H1 (cell line): ENCODE results near the gene GMPR2. TPM values are rescaled to one million over a fixed set of nuclear protein-coding genes. Genes with fewer than 3 reads are reported as not detected.

ENCODE experiments used
- BACH1 ChIP-seq: IDR thresholded peaks from 2 replicates; pipeline ENCODE4 v1.6.1; 2012; ENCODE audit warnings: low read length, improper control_type of control experiment
- BCL11A ChIP-seq, 2 experiments: IDR thresholded peaks; one replicate each; pipeline ENCODE4 v1.6.1; 2011; ENCODE audit warnings: low read depth in 2 of 2, low read length in 2 of 2, mild to moderate bottlenecking in 2 of 2
- CBX8 ChIP-seq: fragments of 300-800, 300-1000 bp; sonication (generic); IDR thresholded peaks from 2 replicates; pipeline ENCODE4 v1.7.1; 2016; ENCODE audit warnings: low read depth, low read length, borderline replicate concordance
- GTF2F1 ChIP-seq: IDR thresholded peaks from 2 replicates; pipeline ENCODE4 v1.6.1; 2012; ENCODE audit warnings: low read depth, low read length, improper control_type of control experiment, borderline replicate concordance
- KDM5A ChIP-seq: fragments of 200-600 bp; IDR thresholded peaks from 2 replicates; pipeline ENCODE4 v1.7.1; 2012; ENCODE audit warnings: mild to moderate bottlenecking, low read length, inconsistent platforms, mixed read lengths
- NANOG ChIP-seq: IDR thresholded peaks from 2 replicates; pipeline ENCODE4 v1.6.1; 2011; ENCODE audit warnings: low read length, low read depth, mild to moderate bottlenecking, inconsistent platforms; ENCODE audit not compliant: insufficient read depth, poor library complexity, severe bottlenecking
- RAD21 ChIP-seq, 2 experiments: IDR thresholded peaks in 1 of 2; conservative IDR thresholded peaks in 1 of 2; 2 replicates each; pipeline ENCODE4 v1.6.1; 2011; ENCODE audit warnings: low read depth in 2 of 2, low read length in 2 of 2, improper control_type of control experiment in 1 of 2, inconsistent platforms in 1 of 2, mild to moderate bottlenecking in 1 of 2, moderate library complexity in 1 of 2
- polyA plus RNA-seq, 7 experiments: library from polyadenylated mRNA; depleted of rRNA in 3 of 7; stranded (reverse) in 5 of 7; unstranded in 2 of 7; fragments of >200 nt in 5 of 7; fragments of 200-250 nt in 2 of 7; gene quantifications; 1 replicate in 5 of 7; 2 replicates in 1 of 7; 4 replicates in 1 of 7; pipeline versions ENCODE4 v1.2.1 to v1.2.3, GENCODE V29; 2011 to 2013; ENCODE audit warnings: missing spikeins in 2 of 7, mixed read lengths in 2 of 7
- total RNA-seq: library from RNA; stranded (reverse); fragmentation: NEBNext Ultra II Directional; extraction: Animal tissue kit (Norgen Biotek cat#: 25700); gene quantifications from 2 replicates; pipeline ENCODE4 v1.2.1, GENCODE V29; 2021

Gene GMPR2
- total and polyA plus RNA-seq, 2 of the 8 experiments (the other 6 are each of a cell fraction or from before 2014, with no cell fraction given) = 61.6 to 85.3 TPM

DNA sequence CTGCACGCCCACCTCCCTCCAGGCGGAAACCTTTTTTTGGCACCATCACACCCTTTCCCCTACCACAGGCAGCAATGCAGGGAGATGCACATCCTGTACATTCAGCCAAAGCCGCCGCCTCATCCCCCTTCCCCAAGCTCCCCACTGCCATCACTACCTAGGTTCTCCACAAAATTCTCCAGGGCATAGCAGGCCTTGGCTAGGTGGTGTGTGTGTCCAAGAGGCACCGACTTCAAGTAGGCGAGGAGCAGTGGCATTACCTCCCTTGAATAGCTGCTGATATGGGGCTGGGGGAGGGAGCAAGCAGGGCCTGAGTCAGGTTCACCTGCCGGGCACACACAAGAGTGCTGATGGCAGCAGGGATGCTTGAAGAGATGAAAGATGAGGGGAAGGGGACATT lies 47.7 kb upstream of the GMPR2 start (continued):
- TF ChIP-seq BCL11A (IDR thresholded peaks at IDR 0.05; ENCODE audit: low read depth in 2 of 2, low read length in 2 of 2) (no peak), BACH1 (no peak), KDM5A (no peak), GTF2F1 (no peak), CBX8 (no peak), NANOG (no peak), RAD21 (IDR thresholded peaks at IDR 0.05 in 1 of 2, conservative IDR thresholded peaks at IDR 0.05 in 1 of 2; ENCODE audit: low read depth in 2 of 2, low read length in 2 of 2) (no peak)
